ENCODE measurements around the gene RPS6KA2.

Gene RPS6KA2

DNA sequence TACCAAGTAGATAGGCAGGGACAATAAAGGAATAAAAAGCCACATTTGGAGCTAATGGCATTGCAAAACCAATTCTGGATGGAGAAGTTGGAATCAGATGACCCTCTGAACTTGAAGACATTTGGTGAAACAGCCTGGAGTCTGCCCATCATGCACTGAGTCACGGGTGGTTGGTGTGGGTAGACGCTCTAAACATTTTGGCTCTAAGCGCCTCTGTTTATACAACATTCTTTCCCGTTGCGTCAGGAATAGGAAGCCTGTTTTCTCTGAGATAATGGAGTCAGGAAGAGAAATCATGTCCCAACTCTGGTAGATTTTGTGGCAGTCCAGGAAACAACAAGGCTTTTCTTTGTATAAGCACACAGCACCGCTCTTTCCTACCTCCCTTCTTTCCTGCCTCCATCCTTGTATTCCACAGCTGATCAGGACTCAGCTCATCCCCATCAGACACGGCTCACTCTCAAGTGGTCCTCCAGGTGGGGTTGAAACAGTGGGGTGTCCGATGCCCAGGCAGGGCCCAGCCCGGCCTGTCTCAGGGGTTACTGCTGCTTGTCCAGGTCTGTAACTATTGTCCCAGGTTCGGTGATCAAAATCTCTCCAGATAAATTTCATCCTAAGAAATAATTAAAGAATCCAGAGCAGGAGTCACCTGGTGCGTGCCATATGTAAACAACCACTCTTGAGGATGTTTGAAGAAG is 28.5 kb downstream of the RPS6KA2 start:
- Histone ChIP-seq H3K18ac (ENCODE audit: low read length) (no peak overlapping the region), H3K4ac (ENCODE audit: low read depth, low read length) (no peak overlapping the region), H3K9me3 (ENCODE audit: insufficient read depth, low read depth, low read length) (peaks cover 4% of the 10 kb centered on the region), H2AK5ac (ENCODE audit: low read length) (no peak overlapping the region), H3K27ac (ENCODE audit: low read depth, low read length) (peak overlapping the region; percentile 35), H3K4me1 (ENCODE audit: control insufficient read depth in 1 of 2, insufficient read depth in 2 of 2, low read length in 2 of 2) (peaks cover 2 to 8% of the 10 kb centered on the region in 2 experiments), H2BK120ac (ENCODE audit: insufficient read depth, low read length, poor library complexity) (no peak overlapping the region), H4K12ac (ENCODE audit: low read depth, low read length) (no peak overlapping the region), H2BK5ac (ENCODE audit: low read depth, low read length, poor library complexity) (peak overlapping the region; percentile 10), H3K23ac (ENCODE audit: low read length) (no peak overlapping the region), H3K79me1 (ENCODE audit: low read length) (peaks cover 2% of the 10 kb centered on the region), H3K9ac (ENCODE audit: low read length) (no peak overlapping the region), H3K27me3 (ENCODE audit: insufficient read depth, low read length) (no peaks in the 10 kb centered on the region), H3K79me2 (ENCODE audit: control insufficient read depth, insufficient read depth, low read length, poor library complexity) (no peaks in the 10 kb centered on the region), H2BK12ac (ENCODE audit: low read length) (no peak overlapping the region), H3K4me3 (ENCODE audit: low read depth, low read length) (no peak overlapping the region), H3K36me3 (ENCODE audit: control insufficient read depth in 1 of 2, insufficient read depth in 2 of 2, low read length in 2 of 2) (no peaks in the 10 kb centered on the region), H4K91ac (ENCODE audit: low read depth, low read length) (peak overlapping the region; percentile 11), H3K4me2 (ENCODE audit: low read length) (no peak overlapping the region), H3K14ac (ENCODE audit: low read length) (no peak overlapping the region), H2AFZ (ENCODE audit: insufficient read depth, low read length, poor library complexity) (peak overlapping the region; percentile 6), H4K8ac (ENCODE audit: low read depth, low read length) (peak overlapping the region; percentile 1)
- DNase-seq, result peak; percentile 73 to 87
- WGBS (ENCODE audit: extremely low coverage, insufficient coverage, insufficient read length), result no CpG with 5 or more reads among the region's 11 CpGs

DNA sequence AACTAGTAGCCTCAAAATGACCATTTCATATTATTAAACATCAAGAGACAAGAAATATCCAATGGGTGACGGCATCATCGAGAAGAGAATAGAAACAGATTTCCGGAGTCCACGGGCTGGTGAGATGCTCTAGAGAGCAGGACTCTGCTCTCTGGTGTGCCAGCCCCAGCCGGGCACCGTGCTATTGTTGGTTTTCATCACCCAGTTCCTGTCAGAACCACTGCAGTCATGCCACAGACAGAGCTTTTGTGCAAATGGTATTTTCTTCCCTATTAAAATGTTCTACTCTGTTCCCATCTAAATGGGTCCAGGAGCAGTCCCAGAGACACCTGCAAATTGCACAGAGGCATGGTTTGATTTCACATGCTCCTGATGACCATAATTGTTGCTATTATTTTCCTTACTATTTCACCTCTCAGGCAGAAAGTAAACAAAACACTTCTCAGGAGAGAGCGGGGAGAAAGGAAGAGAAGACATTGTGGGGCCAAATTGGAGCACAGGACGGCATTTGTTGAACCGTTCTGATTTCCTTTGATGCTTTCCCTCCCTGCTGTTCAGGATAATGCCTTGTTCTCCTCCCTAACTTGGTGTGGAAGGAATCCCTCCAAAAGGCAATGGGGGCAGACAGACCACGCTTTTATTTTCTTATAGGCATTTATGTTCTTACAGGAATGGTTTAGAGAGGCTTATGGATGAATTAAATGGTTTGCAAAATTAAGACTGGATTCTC is 29.2 kb downstream of the RPS6KA2 start:
- H3K14ac ChIP-seq (ENCODE audit: low read length), result no peak overlapping the region
- WGBS (ENCODE audit: extremely low coverage, insufficient coverage, insufficient read length), result no CpG with 5 or more reads among the region's 10 CpGs
- no peak overlapping the region for H3K4me2 ChIP-seq (ENCODE audit: low read length)
- no peak overlapping the region for H3K4ac ChIP-seq (ENCODE audit: low read depth, low read length)
- H3K79me1 ChIP-seq (ENCODE audit: low read length), result peaks cover 2% of the 10 kb centered on the region
- H3K27me3 ChIP-seq (ENCODE audit: insufficient read depth, low read length), result no peaks in the 10 kb centered on the region
- H3K4me1 ChIP-seq (ENCODE audit: control insufficient read depth in 1 of 2, insufficient read depth in 2 of 2, low read length in 2 of 2), result peaks cover 2 to 8% of the 10 kb centered on the region in 2 experiments
- H2BK120ac ChIP-seq (ENCODE audit: insufficient read depth, low read length, poor library complexity), result no peak overlapping the region
- H4K12ac ChIP-seq (ENCODE audit: low read depth, low read length), result no peak overlapping the region
- H3K4me3 ChIP-seq (ENCODE audit: low read depth, low read length), result no peak overlapping the region
- H2AK5ac ChIP-seq (ENCODE audit: low read length), result no peak overlapping the region
- H3K9ac ChIP-seq (ENCODE audit: low read length), result no peak overlapping the region
- no peak overlapping the region for H4K91ac ChIP-seq (ENCODE audit: low read depth, low read length)
- no peak overlapping the region for H2BK12ac ChIP-seq (ENCODE audit: low read length)
- H2AFZ ChIP-seq (ENCODE audit: insufficient read depth, low read length, poor library complexity), result no peak overlapping the region
- no peak overlapping the region for H3K18ac ChIP-seq (ENCODE audit: low read length)
- H3K27ac ChIP-seq (ENCODE audit: low read depth, low read length), result no peak overlapping the region
- no peak overlapping the region for H2BK5ac ChIP-seq (ENCODE audit: low read depth, low read length, poor library complexity)
- no peak overlapping the region for H3K23ac ChIP-seq (ENCODE audit: low read length)
- no peaks in the 10 kb centered on the region for H3K36me3 ChIP-seq (ENCODE audit: control insufficient read depth in 1 of 2, insufficient read depth in 2 of 2, low read length in 2 of 2)
- no peak for DNase-seq
- H4K8ac ChIP-seq (ENCODE audit: low read depth, low read length), result no peak overlapping the region
- H3K79me2 ChIP-seq (ENCODE audit: control insufficient read depth, insufficient read depth, low read length, poor library complexity), result no peaks in the 10 kb centered on the region
- H3K9me3 ChIP-seq (ENCODE audit: insufficient read depth, low read depth, low read length), result peaks cover 2% of the 10 kb centered on the region

DNA sequence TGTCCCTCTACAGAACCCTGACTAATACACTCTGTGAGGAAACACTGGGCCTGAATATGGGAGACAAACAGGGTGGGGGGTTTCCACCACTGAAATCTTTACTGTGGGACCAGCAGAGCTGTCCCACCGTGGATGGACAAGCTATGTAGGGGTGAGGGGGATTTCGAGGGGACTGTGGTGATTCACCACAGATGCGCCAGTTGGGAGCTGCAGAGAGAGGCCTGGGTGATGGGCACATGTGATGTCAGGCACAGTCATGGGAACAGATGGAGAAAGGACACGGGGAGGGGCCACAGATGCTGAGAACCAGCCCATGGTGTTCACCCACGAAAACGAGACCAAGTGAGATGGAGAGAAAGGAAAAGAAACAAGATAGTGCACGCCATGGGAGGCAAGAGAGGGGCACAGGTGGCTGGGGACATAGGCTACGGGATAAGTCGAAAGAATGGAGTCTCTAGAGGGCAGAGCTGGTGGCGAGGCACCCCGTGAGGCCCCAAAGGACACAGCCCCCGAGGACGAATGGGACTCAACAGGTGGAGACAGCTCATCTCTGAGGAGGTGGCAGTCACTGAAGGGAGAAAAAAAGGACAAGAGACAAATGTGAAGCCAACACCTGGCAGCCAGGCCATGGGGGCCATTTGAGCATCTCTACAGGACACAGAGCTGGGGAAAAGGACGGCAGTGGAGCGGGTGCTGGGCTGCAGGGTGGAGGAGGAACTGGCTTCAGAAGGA is 30.1 kb downstream of the RPS6KA2 start:
- no peak overlapping the region for H2BK120ac ChIP-seq (ENCODE audit: insufficient read depth, low read length, poor library complexity)
- H2AFZ ChIP-seq (ENCODE audit: insufficient read depth, low read length, poor library complexity), result no peak overlapping the region

DNA sequence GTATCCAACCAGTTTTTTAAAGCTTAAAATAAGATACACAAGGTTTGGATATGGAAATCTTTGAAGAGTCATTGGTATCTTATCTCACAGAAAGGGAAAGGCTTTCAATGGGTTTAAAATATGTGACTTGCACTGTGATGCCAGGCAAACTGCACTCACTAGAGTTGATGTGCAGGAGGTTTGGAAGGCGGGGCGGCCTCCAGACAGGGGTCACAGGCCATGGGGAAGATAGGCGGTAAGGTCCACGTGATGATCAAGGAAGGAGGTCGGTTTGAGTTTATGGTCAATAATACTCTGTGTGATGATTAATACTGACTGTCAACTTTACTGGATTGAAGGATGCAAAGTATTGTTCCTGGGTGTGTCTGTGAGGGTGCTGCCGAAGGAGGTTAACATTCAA is 31.1 kb downstream of the RPS6KA2 start:
- Histone ChIP-seq H2AFZ (ENCODE audit: insufficient read depth, low read length, poor library complexity) (no peak overlapping the region), H3K79me1 (ENCODE audit: low read length) (peaks cover 2% of the 10 kb centered on the region), H3K27me3 (ENCODE audit: insufficient read depth, low read length) (no peaks in the 10 kb centered on the region), H3K79me2 (ENCODE audit: control insufficient read depth, insufficient read depth, low read length, poor library complexity) (no peaks in the 10 kb centered on the region), H2BK120ac (ENCODE audit: insufficient read depth, low read length, poor library complexity) (no peak overlapping the region), H4K12ac (ENCODE audit: low read depth, low read length) (no peak overlapping the region), H3K18ac (ENCODE audit: low read length) (no peak overlapping the region), H3K4me1 (ENCODE audit: control insufficient read depth in 1 of 2, insufficient read depth in 2 of 2, low read length in 2 of 2) (peaks cover 2 to 10% of the 10 kb centered on the region in 2 experiments), H2AK5ac (ENCODE audit: low read length) (no peak overlapping the region), H2BK12ac (ENCODE audit: low read length) (no peak overlapping the region), H3K4me3 (ENCODE audit: low read depth, low read length) (no peak overlapping the region), H3K9ac (ENCODE audit: low read length) (no peak overlapping the region), H4K8ac (ENCODE audit: low read depth, low read length) (no peak overlapping the region), H3K14ac (ENCODE audit: low read length) (no peak overlapping the region), H2BK5ac (ENCODE audit: low read depth, low read length, poor library complexity) (no peak overlapping the region), H3K27ac (ENCODE audit: low read depth, low read length) (no peak overlapping the region), H3K23ac (ENCODE audit: low read length) (no peak overlapping the region), H3K4ac (ENCODE audit: low read depth, low read length) (no peak overlapping the region), H3K36me3 (ENCODE audit: control insufficient read depth in 1 of 2, insufficient read depth in 2 of 2, low read length in 2 of 2) (no peaks in the 10 kb centered on the region), H3K4me2 (ENCODE audit: low read length) (no peak overlapping the region), H3K9me3 (ENCODE audit: insufficient read depth, low read depth, low read length) (no peaks in the 10 kb centered on the region), H4K91ac (ENCODE audit: low read depth, low read length) (no peak overlapping the region)
- no CpG with 5 or more reads among the region's 6 CpGs for WGBS (ENCODE audit: extremely low coverage, insufficient coverage, insufficient read length)
- no peak for DNase-seq

More for the DNA sequence above, 30.1 kb downstream of the RPS6KA2 start:
- Histone ChIP-seq H4K8ac (ENCODE audit: low read depth, low read length) (no peak overlapping the region), H3K4me1 (ENCODE audit: control insufficient read depth in 1 of 2, insufficient read depth in 2 of 2, low read length in 2 of 2) (peaks cover 2 to 10% of the 10 kb centered on the region in 2 experiments), H3K36me3 (ENCODE audit: control insufficient read depth in 1 of 2, insufficient read depth in 2 of 2, low read length in 2 of 2) (no peaks in the 10 kb centered on the region), H3K9me3 (ENCODE audit: insufficient read depth, low read depth, low read length) (peaks cover under 1% of the 10 kb centered on the region), H3K18ac (ENCODE audit: low read length) (no peak overlapping the region), H3K4me2 (ENCODE audit: low read length) (no peak overlapping the region), H3K79me2 (ENCODE audit: control insufficient read depth, insufficient read depth, low read length, poor library complexity) (no peaks in the 10 kb centered on the region), H3K79me1 (ENCODE audit: low read length) (peaks cover 2% of the 10 kb centered on the region), H3K4ac (ENCODE audit: low read depth, low read length) (no peak overlapping the region), H4K12ac (ENCODE audit: low read depth, low read length) (no peak overlapping the region), H2BK12ac (ENCODE audit: low read length) (peak overlapping the region; percentile 1), H2AK5ac (ENCODE audit: low read length) (no peak overlapping the region), H3K4me3 (ENCODE audit: low read depth, low read length) (no peak overlapping the region), H3K23ac (ENCODE audit: low read length) (no peak overlapping the region), H2BK5ac (ENCODE audit: low read depth, low read length, poor library complexity) (no peak overlapping the region), H3K27ac (ENCODE audit: low read depth, low read length) (no peak overlapping the region), H4K91ac (ENCODE audit: low read depth, low read length) (no peak overlapping the region), H3K9ac (ENCODE audit: low read length) (no peak overlapping the region), H3K14ac (ENCODE audit: low read length) (no peak overlapping the region), H3K27me3 (ENCODE audit: insufficient read depth, low read length) (no peaks in the 10 kb centered on the region)
- no CpG with 5 or more reads among the region's 15 CpGs for WGBS (ENCODE audit: extremely low coverage, insufficient coverage, insufficient read length)
- DNase-seq, result no peak
